ENCODE measurements around the gene PDE7B. TPM values are rescaled to one million over a fixed set of nuclear protein-coding genes. Genes with fewer than 3 reads are reported as not detected.
A peak's percentile ranks its signal among the peaks of the same experiment; 100 is the strongest.

Gene PDE7B
- total RNA-seq, 1 experiment from 2014 or later, result 7.1 TPM

- no peak for DNase-seq (ENCODE audit: low read depth, low spot score)
- in situ Hi-C loops (cut with HindIII; ENCODE audit: low pct_unique_long_range_greater_than_20kb, low sequenced_read_pairs), result no loop called here
Observed at GRCh38 chr6:136060759-136061158, 209.3 kb downstream of the PDE7B start.

- in situ Hi-C loops (cut with HindIII; ENCODE audit: low pct_unique_long_range_greater_than_20kb, low sequenced_read_pairs), result no loop called here
- no peak for DNase-seq (ENCODE audit: low read depth, low spot score)
Observed at GRCh38 chr6:136061701-136062100, 210.2 kb downstream of the PDE7B start.

- in situ Hi-C loops (cut with HindIII; ENCODE audit: low pct_unique_long_range_greater_than_20kb, low sequenced_read_pairs), result no loop called here
- no peak for DNase-seq (ENCODE audit: low read depth, low spot score)
Observed at GRCh38 chr6:136063096-136063495, 211.6 kb downstream of the PDE7B start.

GRCh38 chr6:136066005-136066404 lies 214.5 kb downstream of the PDE7B start:
- in situ Hi-C loops (cut with HindIII; ENCODE audit: low pct_unique_long_range_greater_than_20kb, low sequenced_read_pairs), result no loop called here
- DNase-seq (ENCODE audit: low read depth, low spot score), result no peak

- DNase-seq (ENCODE audit: low read depth, low spot score), result no peak
- in situ Hi-C loops (cut with HindIII; ENCODE audit: low pct_unique_long_range_greater_than_20kb, low sequenced_read_pairs), result no loop called here
Observed at GRCh38 chr6:136067731-136068341, 216.3 kb downstream of the PDE7B start.

DNA sequence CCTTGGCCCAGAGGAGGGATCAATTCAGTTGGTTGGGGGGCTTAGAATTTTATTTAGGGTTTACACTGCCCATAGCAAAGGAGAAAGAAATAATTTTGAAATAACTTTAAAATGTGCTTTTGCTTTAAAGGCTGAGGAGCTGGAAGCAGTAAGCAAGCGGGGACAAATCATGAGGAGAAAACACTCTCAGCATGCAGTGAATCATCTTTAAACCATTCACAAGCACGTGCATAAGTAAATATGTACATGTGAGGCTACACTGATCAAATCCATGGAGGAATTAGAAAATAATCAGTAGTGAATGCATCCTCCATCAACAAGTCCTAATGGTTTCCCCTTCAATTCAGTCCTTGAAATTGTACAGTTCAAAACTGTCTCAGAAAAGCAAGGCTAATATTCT lies 217.6 kb downstream of the PDE7B start:
- in situ Hi-C loops (cut with HindIII; ENCODE audit: low pct_unique_long_range_greater_than_20kb, low sequenced_read_pairs), result no loop called here
- no peak for DNase-seq (ENCODE audit: low read depth, low spot score)

DNA sequence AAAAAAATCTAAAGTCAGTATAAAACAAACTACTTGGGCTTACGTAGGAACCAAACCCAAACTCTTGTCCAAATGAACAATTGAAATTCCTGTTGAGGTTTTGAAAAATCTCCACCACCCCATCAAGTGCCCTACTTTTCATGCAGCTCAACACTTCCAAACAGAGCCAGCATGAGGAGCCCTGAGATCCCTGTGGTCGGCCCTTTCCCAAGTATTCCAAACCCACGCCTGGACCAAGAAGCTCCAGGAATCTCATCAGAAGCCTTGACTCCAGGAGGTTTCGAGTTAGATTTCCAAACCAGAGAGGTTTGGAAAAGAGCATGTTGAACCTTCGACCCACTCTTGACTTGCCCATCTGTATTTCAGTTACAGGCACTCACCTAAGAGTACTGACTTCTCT lies 219.3 kb downstream of the PDE7B start:
- in situ Hi-C loops (cut with HindIII; ENCODE audit: low pct_unique_long_range_greater_than_20kb, low sequenced_read_pairs), result no loop called here
- DNase-seq (ENCODE audit: low read depth, low spot score), result no peak

DNA sequence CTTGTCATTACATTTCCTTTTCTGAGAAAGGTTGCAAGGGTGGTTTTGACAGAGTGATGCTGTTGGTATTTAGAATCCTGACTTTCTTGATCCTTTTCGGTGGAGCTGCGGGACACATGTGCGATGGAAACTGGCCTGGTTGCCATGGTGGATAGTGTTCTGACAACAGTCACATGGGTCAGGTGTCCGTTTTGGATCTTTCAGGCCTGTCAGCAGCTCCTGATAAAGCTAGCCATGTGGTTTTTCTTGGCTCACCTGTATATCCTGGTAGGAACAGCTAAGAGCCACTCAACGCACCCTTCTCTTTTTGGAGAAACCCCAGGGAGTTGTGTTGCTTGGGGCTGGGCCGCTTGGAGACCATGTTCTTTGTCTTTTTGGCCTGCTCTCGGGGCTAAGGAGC lies 221.2 kb downstream of the PDE7B start:
- no peak for DNase-seq (ENCODE audit: low read depth, low spot score)
- in situ Hi-C loops (cut with HindIII; ENCODE audit: low pct_unique_long_range_greater_than_20kb, low sequenced_read_pairs), result no loop called here

DNA sequence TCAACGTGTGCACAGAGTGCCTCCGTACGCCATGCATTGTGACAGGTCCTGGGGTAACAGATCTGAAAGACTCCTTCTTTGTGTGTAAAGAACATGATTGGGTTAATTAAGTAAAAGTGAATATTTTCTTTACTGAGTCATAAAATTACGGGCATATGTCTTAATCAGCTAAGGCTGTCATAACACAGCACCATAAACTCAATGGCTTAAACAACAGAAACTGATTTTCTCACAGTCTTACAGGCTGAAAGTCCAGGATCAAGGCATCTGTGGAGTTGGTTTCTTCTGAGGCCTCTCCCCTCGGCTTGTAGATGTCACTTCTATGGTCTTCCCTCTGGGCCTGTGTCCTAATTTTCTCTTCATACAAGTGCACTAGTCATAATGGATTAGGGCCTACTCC lies 221.7 kb downstream of the PDE7B start:
- in situ Hi-C loops (cut with HindIII; ENCODE audit: low pct_unique_long_range_greater_than_20kb, low sequenced_read_pairs), result no loop called here
- DNase-seq (ENCODE audit: low read depth, low spot score), result no peak

GRCh38 chr6:136076496-136076895 lies 225.0 kb downstream of the PDE7B start:
- no peak for DNase-seq (ENCODE audit: low read depth, low spot score)
- in situ Hi-C loops (cut with HindIII; ENCODE audit: low pct_unique_long_range_greater_than_20kb, low sequenced_read_pairs), result no loop called here

DNA sequence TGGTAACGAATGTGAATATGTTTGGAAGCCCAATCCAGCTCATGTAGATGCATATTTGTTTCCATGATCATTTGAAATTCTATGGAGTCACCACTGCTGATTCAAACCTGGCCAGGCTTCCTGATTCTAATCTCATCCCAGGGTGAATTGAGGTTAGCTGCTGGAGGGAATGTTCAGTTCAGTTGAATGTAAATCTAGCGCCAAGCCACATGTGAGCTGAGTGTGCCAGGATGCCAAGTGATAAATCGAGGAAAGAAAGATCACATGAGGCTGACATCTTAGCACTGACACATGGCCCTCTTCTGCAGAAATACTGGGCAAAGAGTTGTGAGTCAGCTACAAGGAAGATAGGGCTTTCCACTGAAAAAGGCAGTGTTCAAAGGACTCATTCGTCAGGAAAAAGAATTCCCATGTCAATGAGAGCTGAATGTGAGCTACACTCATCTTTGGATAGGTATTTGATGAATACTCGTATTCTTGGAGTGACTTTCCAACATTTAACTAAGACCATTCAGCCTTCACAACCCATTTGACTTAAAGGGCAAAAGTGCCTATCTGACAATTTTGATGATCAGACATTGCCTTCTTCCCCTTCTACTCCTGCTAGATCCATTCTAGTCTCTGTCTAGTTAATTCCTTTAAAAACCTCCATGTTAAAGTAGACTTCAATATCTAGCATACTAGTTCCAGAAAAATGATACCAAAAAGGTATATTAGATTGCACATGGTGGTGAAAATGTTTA lies 226.5 kb downstream of the PDE7B start:
- peak; percentile 40 for DNase-seq (ENCODE audit: low read depth, low spot score)
- in situ Hi-C loops (cut with HindIII; ENCODE audit: low pct_unique_long_range_greater_than_20kb, low sequenced_read_pairs), result no loop called here

DNA sequence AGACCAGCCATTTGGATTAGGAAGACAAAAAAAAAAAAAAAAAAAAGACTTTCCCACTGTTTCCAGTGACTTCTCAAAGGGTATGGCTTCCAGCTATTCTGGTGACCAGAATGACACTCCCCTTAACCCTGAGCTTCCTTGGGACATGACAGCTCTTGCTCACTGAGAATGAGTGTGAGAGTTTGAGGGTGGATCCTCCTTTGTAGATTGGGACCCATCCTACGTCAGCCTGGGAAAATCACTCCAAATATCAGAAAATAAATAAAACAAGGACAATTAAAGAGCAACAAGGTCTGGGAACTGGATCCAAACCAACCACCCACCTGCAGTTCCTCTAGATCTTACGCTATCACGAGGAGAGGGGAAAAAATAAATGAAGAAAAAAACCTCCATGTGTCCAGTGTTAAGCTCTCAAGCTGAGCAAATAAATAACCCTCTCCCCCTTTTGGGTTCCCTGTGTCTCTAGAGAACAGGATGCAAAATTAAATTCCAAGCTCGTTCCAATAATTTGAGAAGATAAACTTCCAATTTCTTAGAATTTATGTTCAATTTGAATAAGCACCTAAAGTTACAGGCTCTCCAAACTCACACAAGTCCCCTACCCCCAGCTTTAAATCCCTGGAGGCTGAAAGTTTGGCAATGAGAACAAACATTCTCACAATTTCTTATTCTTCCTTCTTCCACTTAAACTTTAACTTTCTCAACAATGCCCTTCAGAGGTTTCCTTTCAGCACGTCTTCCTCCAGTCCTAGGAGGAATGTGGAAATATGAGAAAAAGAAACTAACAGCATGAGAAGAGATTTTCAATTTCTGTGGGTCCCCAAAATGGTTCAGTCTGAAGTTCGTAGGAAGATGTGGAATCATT lies 228.4 kb downstream of the PDE7B start:
- DNase-seq (ENCODE audit: low read depth, low spot score), result no peak
- in situ Hi-C loops (cut with HindIII; ENCODE audit: low pct_unique_long_range_greater_than_20kb, low sequenced_read_pairs), result no loop called here

DNA sequence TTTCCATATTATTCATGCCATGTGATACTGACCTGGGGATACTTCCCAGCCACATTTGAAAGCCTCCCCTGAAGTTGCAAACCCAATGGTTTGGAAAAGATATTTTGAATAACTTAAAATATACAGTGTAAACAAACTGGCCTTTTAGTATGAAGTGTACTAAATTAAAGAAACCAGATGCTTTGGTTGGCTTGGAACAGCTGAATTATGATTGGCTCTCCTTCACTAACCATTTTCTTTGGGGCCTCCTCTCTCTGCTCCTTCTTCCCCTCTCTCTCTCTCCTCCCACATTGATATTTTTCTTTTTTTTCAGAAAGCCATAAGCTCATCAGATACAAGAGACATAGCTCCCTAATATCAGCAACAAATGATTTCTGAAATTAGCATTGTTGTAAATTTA lies 232.0 kb downstream of the PDE7B start:
- no peak for DNase-seq (ENCODE audit: low read depth, low spot score)
- in situ Hi-C loops (cut with HindIII; ENCODE audit: low pct_unique_long_range_greater_than_20kb, low sequenced_read_pairs), result no loop called here

DNA sequence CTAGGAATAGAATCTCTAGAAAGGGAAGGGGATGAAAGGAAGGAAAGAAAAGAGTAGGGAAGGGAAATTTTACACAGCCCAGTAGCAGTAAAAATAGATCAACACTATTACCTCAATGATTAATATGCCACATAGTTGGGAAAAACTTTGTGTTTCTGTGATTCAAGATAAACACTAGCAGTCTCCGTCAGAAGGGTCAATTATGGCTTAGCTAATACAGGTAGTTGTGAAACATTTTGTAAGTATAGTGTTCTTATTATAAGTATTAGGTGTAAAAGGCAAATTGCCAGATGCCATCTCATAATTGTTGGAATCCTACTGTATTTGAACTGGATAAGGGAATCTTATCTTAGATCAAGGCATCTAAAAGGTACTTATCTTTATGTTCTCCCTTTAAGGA lies 232.9 kb downstream of the PDE7B start:
- no peak for DNase-seq (ENCODE audit: low read depth, low spot score)

DNA sequence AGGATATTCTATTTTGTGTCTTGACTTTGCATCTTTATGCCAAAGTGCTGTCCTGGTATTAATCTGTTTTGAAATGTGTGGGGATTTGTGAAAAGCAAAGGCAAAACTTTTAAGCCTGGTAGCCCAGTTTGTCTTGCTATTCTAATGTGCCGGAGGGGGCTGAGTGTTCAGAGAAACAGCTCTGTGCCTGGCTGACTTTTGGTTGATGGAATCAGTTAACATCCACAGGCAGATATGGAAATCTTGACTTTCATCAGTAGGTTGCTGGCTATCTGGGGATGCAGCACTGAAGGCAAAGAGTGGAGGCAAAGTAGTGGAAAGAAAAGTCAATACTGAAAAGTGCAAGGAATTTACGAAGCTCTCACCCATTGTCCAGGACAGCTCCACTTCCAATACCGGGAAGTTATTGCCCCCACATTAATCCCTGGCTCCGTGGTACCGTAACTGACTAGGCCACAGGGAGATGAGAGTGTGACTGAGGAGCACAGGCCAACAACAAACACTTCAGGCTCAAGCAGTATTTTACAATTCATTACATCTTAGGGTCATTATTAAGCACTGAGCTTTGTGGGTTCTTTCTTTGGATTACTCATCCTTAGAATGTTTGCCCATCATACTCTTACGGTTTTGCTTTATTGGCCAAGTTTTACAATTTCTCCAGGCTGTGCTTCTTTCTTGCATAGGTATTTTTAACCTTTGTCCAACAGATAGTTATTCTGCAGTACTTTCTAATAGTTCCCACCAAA lies 234.0 kb downstream of the PDE7B start:
- in situ Hi-C loops (cut with HindIII; ENCODE audit: low pct_unique_long_range_greater_than_20kb, low sequenced_read_pairs), result no loop called here
- DNase-seq (ENCODE audit: low read depth, low spot score), result no peak

More for the DNA sequence above, 232.9 kb downstream of the PDE7B start:
- in situ Hi-C loops (cut with HindIII; ENCODE audit: low pct_unique_long_range_greater_than_20kb, low sequenced_read_pairs), result no loop called here

GRCh38 chr6:136086686-136087085 lies 235.2 kb downstream of the PDE7B start:
- no peak for DNase-seq (ENCODE audit: low read depth, low spot score)
- in situ Hi-C loops (cut with HindIII; ENCODE audit: low pct_unique_long_range_greater_than_20kb, low sequenced_read_pairs), result no loop called here

DNA sequence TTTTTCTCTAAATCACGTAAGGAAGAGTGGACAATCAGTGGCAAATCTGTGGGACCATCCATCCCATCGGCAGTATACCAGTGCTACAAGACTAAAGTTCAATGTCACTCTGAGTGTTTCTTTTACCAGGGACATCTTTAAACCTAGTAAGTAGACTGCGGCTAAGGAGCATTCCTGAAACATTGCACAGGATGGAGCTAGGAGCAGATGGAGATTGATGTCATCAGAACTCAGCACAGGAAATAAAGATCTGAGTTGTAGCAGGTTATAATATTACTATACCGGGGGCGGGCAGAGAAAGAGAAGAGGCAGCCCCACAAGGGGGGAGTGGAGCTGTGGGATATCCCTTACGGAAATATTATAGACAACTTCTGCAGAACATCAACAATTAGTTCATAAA lies 236.5 kb downstream of the PDE7B start:
- no peak for DNase-seq (ENCODE audit: low read depth, low spot score)
- in situ Hi-C loops (cut with HindIII; ENCODE audit: low pct_unique_long_range_greater_than_20kb, low sequenced_read_pairs), result no loop called here

GRCh38 chr6:136088693-136089092 lies 237.2 kb downstream of the PDE7B start:
- in situ Hi-C loops (cut with HindIII; ENCODE audit: low pct_unique_long_range_greater_than_20kb, low sequenced_read_pairs), result no loop called here
- DNase-seq (ENCODE audit: low read depth, low spot score), result no peak
